ENCODE measurements around the gene LMO1.

The LMO1 gene

DNA sequence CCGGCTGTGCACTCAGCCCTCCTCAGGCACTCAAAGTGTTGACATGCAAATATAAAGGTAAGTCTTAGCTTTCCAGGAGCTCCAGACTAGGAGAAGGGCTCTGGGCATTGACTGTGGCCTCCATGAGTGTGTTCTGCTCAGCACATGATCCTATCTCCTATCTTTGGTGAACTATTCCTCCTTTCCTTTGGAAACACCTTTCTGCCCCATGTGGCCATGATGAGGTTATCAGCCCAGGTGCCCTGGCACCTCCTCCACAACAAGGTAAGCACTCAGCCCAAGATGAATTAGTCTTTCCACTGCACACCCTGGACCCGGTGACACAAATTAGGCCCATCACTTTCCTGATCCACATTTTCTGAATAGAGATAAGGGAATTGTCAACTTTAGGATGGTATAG, 37.9 kb upstream of the LMO1 start:
- H3K27ac ChIP-seq = no peak overlapping the region
- TF ChIP-seq CTCF (conservative IDR thresholded peaks at IDR 0.05) (no peak), ZFX (IDR thresholded peaks at IDR 0.05) (no peak)

DNA sequence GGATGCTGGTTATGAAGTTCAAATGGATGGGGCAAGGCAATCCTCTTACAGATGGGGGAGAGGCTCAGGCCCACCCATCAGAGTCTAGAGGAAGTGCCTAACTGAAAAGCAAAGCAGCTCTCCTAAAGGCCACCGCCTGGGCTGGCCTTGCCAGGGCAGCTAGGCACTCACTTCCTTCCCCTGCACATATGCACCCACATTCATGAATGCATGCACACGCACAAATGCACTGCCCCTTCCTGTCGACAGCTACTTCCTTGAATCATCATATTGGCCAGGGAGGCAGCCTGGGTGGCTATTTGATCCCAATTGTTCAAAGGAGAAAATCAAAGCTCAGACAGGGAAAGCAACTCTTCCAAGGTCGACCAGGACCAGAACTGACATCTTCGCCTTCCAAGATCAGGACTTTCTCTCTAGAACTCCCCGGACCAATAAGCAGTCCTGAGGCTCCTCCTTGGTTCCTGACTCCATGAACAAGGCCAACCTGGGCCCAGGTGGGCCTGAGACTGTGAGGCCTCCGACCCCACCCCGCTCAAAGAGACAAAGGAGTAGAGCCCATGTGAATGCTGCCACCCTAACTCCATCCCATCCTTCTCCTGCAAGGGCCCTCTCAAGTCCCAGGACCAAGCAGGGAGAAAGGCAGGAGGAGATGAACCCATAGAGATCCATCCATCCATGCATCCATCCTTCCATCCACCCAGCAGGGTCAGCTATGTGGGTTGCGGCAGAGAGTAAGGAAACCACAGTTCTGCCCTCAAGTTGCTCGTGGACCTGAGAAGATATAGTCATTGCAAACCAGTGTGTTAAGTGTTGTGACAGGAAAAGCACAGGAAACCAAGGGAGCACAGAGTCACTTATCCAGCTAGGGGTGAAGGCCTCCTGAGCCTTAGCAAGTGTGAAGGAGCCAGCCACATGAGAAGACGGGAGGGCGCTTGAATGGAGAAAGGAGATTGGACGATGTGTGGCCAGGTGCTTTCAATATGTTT, 35.4 kb upstream of the LMO1 start:
- TF ChIP-seq CTCF (conservative IDR thresholded peaks at IDR 0.05) (no peak), ZFX (IDR thresholded peaks at IDR 0.05) (no peak)
- H3K27ac ChIP-seq = no peak overlapping the region

DNA sequence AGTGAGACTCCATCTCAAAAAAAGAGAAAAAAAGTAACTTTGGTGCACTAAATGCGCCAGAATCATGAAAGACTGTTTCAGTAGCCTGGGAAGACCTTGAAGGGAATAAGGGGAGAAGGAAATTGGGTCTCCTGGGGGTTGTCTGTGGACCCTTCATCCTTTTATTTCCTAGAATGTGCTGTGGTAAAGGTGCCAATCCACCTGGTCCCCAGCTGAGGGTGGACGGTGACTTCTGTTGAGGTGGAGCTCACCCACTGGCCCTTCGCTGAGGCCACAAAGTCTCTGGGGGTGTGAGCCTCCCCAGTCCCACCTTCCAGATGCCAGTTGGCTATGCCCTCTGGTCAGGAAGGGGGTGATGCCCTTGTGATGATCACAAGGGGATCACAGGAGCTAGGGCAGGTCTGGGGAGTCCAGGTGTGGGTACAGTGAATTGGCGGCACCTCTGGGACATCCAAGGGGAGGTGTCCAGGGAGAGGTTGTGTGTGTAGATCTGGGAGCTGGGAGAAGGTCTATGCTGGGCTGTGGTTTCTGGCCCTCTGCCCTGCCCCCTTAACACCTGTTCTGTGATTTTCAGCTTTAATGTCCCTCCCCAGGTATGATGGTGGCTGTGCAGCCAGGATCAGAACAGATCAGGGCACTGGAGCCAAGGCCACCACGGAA, 34.2 kb upstream of the LMO1 start:
- H3K27ac ChIP-seq = no peak overlapping the region
- TF ChIP-seq CTCF (conservative IDR thresholded peaks at IDR 0.05) (no peak), ZFX (IDR thresholded peaks at IDR 0.05) (no peak)

DNA sequence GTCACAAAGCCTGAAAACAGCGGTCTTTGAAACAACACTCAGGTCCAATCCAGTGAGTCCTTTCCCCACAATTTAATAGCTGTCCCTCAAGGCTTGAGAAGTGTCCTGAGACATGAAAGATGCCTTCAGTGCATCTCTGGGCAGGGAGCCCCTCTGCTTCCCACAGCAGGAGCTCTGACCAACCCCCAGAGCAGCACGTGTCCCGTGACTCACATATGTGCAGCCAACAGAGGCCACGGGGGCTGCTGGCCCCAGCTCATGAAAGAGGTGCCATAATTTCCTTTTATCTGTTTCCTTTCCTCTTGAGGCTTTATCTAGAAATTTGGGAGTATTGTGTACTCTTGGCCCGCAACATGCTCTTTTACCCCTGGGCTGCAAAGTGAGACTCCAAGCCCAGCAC, 33.2 kb upstream of the LMO1 start:
- no peak for TF ChIP-seq ZFX (IDR thresholded peaks at IDR 0.05)
- TF ChIP-seq CTCF (conservative IDR thresholded peaks at IDR 0.05) = no peak
- H3K27ac ChIP-seq = no peak overlapping the region

GRCh38 chr11:8296038-8296649, 32.5 kb upstream of the LMO1 start:
- TF ChIP-seq ZFX (IDR thresholded peaks at IDR 0.05) = no peak
- no peak for TF ChIP-seq CTCF (conservative IDR thresholded peaks at IDR 0.05)
- no peak overlapping the region for H3K27ac ChIP-seq

DNA sequence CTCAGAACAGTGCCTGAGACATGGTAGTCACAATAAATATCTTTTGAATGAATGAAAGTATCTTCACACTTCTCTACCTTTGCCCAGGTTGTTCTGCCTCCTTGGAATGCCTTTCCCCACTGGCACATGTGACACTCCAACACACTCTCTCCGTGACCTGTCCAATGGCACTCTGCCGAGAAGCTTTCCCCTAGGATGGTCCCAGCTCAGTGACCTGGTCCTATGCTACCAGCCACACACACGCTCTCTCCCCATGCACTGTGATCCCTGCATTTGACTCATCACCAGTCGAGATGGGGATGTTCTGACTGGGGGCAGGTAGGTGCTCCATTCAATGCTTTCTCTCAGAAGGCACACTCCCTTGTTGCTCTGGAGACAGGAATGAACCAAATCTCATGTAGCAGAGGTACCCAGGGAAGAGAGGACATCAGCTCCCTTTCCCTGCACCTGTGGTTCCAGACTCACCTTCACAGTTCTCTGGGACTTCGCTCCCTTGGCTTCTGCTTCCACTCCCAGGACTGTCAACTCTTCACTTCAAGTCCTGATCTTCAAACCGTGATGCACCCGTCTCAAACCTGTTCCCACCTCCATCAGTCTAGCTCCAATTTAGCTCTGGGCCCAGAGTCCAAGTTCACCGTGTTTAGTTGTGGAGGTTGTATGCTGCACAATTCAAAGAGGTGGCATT, 30.7 kb upstream of the LMO1 start:
- no peak overlapping the region for H3K27ac ChIP-seq
- TF ChIP-seq ZFX (IDR thresholded peaks at IDR 0.05) (no peak), CTCF (conservative IDR thresholded peaks at IDR 0.05) (no peak)

All from C4-2B (cell line).